ENCODE measurements around the gene ETV1. TPM values are rescaled to one million over a fixed set of nuclear protein-coding genes. Genes with fewer than 3 reads are reported as not detected.

ETV1 gene
- total RNA-seq, 4 donors from 2014 or later: 0.41 to 2.0 (median 0.83) TPM

DNA sequence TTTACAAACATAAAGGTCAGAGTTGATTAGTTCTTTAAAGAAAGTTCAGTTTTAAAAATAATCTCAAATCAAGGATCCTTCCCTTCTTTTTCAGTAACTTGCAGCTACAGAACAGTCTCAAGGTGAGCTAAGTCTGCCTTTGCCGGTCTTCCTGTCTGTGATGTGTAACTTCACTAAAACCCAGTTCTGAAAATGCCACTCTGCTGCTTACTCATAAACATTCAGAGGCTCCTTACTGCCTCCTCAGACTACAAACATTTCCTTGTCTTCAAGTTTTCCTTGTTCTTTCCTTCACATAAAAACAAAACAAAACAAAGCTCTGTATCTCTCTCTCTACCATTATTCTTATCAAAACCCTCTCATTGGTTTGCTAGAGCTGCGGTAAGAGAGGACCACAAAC, 128.7 kb downstream of the ETV1 start:
- Histone ChIP-seq H3K27me3 (no peaks in the 10 kb centered on the region), H3K9me3 (no peaks in the 10 kb centered on the region), H3K27ac (no peak overlapping the region), H3K36me3 (no peaks in the 10 kb centered on the region), H3K4me1 (no peaks in the 10 kb centered on the region), H3K4me3 (no peak overlapping the region)
- ATAC-seq (no peak), DNase-seq (no peak)
- in situ Hi-C loops (cut with MboI; ENCODE audit: low sequenced_read_pairs in 4 of 4) (no loop called here), intact Hi-C loops (cut with DNase I; ENCODE audit: low total_unique reads) (no loop called here)
- TF ChIP-seq, protein P1, sequence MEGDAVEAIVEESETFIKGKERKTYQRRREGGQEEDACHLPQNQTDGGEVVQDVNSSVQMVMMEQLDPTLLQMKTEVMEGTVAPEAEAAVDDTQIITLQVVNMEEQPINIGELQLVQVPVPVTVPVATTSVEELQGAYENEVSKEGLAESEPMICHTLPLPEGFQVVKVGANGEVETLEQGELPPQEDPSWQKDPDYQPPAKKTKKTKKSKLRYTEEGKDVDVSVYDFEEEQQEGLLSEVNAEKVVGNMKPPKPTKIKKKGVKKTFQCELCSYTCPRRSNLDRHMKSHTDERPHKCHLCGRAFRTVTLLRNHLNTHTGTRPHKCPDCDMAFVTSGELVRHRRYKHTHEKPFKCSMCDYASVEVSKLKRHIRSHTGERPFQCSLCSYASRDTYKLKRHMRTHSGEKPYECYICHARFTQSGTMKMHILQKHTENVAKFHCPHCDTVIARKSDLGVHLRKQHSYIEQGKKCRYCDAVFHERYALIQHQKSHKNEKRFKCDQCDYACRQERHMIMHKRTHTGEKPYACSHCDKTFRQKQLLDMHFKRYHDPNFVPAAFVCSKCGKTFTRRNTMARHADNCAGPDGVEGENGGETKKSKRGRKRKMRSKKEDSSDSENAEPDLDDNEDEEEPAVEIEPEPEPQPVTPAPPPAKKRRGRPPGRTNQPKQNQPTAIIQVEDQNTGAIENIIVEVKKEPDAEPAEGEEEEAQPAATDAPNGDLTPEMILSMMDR (IDR thresholded peaks at IDR 0.05 in 4 of 5, conservative IDR thresholded peaks at IDR 0.05 in 1 of 5): no peak

GRCh38 chr7:13856012-13856411, 133.5 kb downstream of the ETV1 start:
- in situ Hi-C loops (cut with MboI; ENCODE audit: low sequenced_read_pairs in 4 of 4) (no loop called here), intact Hi-C loops (cut with DNase I; ENCODE audit: low total_unique reads) (no loop called here)
- Histone ChIP-seq H3K27me3 (no peaks in the 10 kb centered on the region), H3K36me3 (no peaks in the 10 kb centered on the region), H3K4me3 (no peak overlapping the region), H3K9me3 (no peaks in the 10 kb centered on the region), H3K27ac (no peak overlapping the region), H3K4me1 (no peaks in the 10 kb centered on the region)
- DNase-seq: no peak
- TF ChIP-seq POLR2A (IDR thresholded peaks at IDR 0.05): no peak
- TF ChIP-seq, protein P1 (IDR thresholded peaks at IDR 0.05 in 4 of 5, conservative IDR thresholded peaks at IDR 0.05 in 1 of 5): no peak
- no peak for ATAC-seq

- intact Hi-C loops (cut with DNase I; ENCODE audit: low total_unique reads): no loop called here
- in situ Hi-C loops (cut with MboI; ENCODE audit: low sequenced_read_pairs in 4 of 4): no loop called here
- H3K27ac ChIP-seq: no peak overlapping the region
- ATAC-seq (no peak), DNase-seq (no peak)
- no peak overlapping the region for H3K4me3 ChIP-seq
- H3K9me3 ChIP-seq: no peaks in the 10 kb centered on the region
- no peaks in the 10 kb centered on the region for H3K4me1 ChIP-seq
- TF ChIP-seq, protein P1 (IDR thresholded peaks at IDR 0.05 in 4 of 5, conservative IDR thresholded peaks at IDR 0.05 in 1 of 5): no peak
- no peak for TF ChIP-seq POLR2A (IDR thresholded peaks at IDR 0.05)
- H3K36me3 ChIP-seq: no peaks in the 10 kb centered on the region
- H3K27me3 ChIP-seq: no peaks in the 10 kb centered on the region
Observed at GRCh38 chr7:13852281-13852968, 137.0 kb downstream of the ETV1 start.

DNA sequence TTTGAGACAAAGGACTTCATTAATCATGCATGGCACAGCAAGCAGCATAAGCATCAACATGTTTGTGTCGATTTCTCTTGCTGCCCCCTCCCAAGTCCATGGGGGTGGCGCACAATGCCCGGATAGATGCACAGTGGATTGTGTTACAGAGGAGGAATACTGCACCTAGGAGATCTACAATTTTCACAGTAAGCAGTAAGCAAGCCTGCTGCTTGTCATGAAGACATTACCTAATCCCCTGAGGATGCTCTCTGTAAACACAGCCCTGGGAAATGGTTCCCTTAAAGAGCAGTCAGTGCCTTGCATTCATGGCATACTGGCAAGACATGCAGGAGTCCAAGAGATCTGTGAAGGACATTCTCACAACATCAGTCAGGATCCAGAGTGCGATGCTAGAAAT, 137.7 kb downstream of the ETV1 start:
- Histone ChIP-seq H3K4me3 (no peak overlapping the region), H3K4me1 (no peaks in the 10 kb centered on the region), H3K9me3 (no peaks in the 10 kb centered on the region), H3K27me3 (no peaks in the 10 kb centered on the region), H3K36me3 (no peaks in the 10 kb centered on the region), H3K27ac (no peak overlapping the region)
- DNase-seq: no peak
- TF ChIP-seq POLR2A (IDR thresholded peaks at IDR 0.05): no peak
- TF ChIP-seq, protein P1 (IDR thresholded peaks at IDR 0.05 in 4 of 5, conservative IDR thresholded peaks at IDR 0.05 in 1 of 5): no peak
- intact Hi-C loops (cut with DNase I; ENCODE audit: low total_unique reads): no loop called here
- no peak for ATAC-seq
- in situ Hi-C loops (cut with MboI; ENCODE audit: low sequenced_read_pairs in 4 of 4): no loop called here

Data from gastrocnemius medialis (tissue), 4 donors.